D341Med (cell line): ENCODE measurements around the gene EPB41L3.
"Not testable (repeated sequence)": the region's sequence is repeated elsewhere in the genome, so short reads cannot be mapped to it uniquely, and the experiment has no call there.

Source experiments
- DNase-seq: peaks from one replicate; pipeline ENCODE4 v3.0.0; 2012; ENCODE audit warnings: low spot score

Gene EPB41L3

DNA sequence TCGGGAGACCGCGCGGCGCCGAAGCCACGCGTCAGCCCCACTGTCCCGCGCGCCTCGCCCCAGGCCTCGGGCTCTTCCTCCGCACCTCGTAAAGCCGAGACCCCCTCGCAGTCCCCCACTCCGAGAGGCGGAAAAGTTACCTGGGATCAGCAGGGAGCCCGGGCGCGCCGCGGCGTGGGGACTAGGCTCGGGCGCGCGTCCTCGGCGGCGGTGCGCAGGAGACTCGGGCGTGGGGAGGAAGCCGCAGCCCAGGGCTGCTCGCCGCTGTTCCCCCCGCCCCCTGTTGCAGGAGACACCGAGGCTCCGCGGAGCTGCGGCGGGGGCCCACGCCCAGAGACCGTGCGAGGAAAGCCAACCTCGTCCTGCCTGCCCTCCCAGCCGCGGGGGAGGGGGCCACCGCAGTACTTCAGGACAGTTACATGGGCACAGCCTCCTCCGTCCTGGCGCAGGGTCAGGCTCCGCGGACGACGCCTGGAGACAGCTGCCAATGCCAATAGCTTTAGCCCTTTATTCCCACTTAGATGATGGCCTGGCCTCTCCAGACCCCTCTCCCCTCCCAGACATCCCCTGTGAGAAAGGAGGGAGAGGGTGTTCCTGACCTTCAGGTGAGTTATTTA is at the start of gene EPB41L3:
Gene EPB41L3, minus strand, starts transcription at position 225 of the 617 bp plus-strand sequence. CDS start 54,814 bp downstream, outside the sequence.
- peak; percentile 86 for DNase-seq

GRCh38 chr18:5588529-5588928 is 44.7 kb upstream of the EPB41L3 start:
- no peak for DNase-seq

- no peak for DNase-seq
These were observed 41.9 kb upstream of the EPB41L3 start for GRCh38 chr18:5585653-5586052.

GRCh38 chr18:5584746-5585417 is 41.1 kb upstream of the EPB41L3 start:
- DNase-seq = no peak

DNA sequence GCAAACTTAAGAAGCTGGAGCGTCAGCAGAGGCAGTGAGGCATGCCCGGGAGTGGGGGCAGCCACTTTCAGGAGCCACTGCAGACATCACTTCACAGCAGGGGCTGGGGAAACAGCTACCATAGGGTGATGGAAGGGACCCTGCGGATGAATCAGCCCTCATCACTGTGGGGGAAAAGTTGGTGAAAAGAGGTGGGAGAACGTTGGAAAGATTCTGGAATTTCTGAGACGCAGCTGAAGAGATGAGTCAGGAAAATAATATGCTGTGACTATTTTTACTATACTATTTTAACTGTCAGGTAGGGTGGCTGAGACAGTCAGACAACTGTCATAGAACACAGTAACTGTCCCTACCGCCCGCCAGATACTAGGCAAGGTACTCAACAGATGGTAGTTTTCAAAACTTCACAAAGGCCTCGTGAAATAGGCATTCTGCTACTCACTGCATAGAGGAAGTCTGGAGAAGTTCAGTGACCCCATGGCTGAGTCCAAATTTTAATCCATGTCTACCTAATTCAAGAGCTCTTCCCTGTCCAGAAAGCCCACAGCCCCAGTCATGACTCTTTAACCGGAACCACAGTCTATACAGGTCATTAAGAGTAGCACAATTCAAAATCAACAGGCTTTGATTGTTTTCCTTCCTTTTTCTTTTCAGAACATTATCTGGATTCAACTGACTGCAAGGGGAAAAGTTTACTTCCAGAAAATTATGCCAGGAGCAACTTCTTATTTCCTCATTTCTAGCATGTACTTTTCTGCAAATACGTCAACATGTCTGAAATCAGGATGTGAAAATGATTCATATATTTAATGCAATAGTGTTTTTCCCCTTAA is 39.3 kb upstream of the EPB41L3 start:
- DNase-seq = no peak

- no peak for DNase-seq
These were observed 38.3 kb upstream of the EPB41L3 start for GRCh38 chr18:5582076-5582475.

GRCh38 chr18:5574843-5575242 is 31.0 kb upstream of the EPB41L3 start:
- DNase-seq = no peak

DNA sequence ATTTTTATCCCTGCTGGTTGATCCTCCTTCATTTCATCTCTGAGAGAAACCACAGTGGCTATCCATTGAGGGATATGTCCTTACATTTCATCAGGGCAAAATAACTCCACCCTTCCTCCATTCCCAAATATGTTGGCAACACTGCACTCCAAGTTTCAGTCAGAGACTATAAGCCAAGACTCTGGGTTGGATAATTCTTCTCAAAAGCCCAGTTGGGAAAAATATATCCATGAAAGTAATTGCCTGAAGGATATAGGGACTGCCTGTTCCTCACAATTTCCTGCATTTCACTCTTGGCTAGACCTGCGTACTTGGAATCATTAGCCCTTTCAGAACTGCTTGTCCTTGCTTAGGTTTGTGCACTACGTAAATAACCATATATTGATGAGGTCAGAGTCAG is 27.9 kb upstream of the EPB41L3 start:
- DNase-seq = no peak

- not testable (repeated sequence) for DNase-seq
These were observed 26.8 kb upstream of the EPB41L3 start for GRCh38 chr18:5570613-5571012.

GRCh38 chr18:5568416-5568815 is 24.6 kb upstream of the EPB41L3 start:
- no peak for DNase-seq

- no peak for DNase-seq
These were observed 15.1 kb upstream of the EPB41L3 start for GRCh38 chr18:5558851-5559250.

DNA sequence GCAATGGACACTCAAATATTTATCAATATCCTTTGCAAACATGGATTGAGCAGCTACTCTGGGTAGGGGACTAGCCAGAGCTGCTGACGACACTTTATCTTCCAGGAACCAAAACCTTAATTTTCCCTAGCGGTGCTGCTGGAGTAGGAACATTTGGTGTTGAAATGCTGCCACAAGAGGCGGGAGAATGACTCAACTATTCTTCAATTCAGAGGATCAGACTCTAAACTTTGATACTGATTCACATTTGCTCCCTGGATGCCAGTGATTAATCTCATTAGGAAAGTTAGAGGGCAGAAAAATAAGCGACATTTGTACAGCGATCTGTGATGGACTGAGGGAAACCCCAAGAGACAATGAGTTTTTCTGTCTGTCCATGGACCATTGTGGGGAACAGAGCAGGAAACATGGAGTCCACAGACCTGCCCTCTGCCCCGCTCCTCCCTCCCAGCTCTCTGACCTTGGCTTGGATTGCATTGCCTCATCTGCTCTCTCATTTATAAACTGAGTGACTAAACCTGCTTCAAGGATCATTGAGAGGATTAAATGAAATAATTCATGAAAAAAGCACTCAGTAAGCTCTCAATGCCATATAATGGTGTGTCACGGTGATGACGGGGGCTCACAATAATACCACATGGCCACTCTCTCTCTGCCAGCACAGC is 12.6 kb upstream of the EPB41L3 start:
- no peak for DNase-seq

- no peak for DNase-seq
These were observed 10.8 kb upstream of the EPB41L3 start for GRCh38 chr18:5554629-5555028.

DNA sequence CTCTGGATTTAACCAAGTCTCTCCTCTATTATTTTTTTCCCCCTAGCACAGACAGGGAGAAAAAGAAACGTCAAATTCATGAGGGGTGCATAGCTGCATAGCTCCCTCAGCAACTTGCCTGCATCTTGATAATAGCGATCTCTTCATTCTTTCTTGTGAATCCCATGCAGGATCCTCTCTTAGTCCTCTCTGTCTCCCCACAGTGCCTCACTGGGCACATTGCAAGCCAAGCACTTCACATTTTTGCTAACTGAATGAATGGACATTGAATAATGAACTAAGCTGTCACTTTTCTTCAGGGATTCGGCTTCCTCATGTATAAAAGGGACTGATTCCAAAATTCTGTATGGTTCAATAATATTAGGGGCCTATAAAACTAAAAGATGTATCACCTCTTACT is 2.9 kb upstream of the EPB41L3 start:
- DNase-seq = peak; percentile 67

DNA sequence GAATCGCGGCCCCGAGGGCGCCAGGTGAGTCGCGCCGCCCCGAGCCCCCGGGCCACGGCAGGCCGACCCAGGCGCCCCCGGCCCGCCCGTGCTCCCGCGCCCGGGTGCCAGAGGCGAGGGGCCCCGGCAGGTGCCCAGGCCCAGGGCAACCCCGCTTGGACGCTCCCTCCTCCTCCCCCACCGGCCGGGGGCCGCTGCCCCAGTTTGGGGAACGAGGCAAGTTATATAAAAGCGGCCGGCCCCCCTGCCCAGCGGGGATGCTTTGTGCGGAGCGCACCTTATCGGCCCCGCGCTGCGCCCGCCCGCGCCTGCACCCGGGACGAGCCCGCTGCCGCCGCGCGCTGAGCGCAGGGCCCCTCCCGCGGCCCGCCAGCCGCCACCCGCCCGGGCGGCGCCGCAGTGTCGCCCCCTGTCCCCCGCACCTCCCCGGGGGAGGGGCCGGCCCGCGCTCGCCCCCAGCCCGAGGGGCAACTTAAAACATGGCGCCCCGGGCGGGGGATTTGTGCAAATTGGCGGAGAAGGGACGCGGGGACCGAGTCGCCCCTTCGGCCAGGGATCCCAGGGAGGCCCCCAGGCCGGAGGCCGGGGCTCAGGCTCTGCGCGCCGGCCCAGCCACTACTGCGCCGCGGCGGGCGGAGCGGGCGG is 639 bp downstream of the EPB41L3 start:
- DNase-seq = peak; percentile 90

DNA sequence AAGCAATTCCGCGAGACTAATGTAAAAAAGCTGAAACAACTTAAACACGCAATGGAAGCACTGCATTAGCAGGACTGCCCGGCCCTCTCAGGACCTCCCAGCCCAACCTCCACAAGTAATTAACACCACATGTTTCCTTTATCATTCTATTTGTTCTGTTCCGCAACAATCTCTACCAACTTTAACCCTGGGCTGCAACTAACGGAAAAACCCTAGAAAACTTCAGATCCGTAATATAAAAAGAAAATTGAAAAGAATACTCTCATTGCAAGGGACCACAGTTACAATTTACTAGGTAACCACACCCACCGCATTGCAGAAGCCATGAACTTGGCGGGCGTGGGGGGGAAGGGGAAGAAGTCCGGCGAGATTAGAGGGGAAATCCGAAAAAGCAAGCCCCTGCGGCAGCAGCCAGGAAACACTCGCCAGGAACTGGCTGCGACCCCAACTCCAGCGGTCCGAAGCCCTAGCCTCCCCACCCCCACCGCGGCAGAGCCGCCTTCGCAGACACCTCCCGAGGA is 1.2 kb downstream of the EPB41L3 start:
- DNase-seq = peak; percentile 55

DNA sequence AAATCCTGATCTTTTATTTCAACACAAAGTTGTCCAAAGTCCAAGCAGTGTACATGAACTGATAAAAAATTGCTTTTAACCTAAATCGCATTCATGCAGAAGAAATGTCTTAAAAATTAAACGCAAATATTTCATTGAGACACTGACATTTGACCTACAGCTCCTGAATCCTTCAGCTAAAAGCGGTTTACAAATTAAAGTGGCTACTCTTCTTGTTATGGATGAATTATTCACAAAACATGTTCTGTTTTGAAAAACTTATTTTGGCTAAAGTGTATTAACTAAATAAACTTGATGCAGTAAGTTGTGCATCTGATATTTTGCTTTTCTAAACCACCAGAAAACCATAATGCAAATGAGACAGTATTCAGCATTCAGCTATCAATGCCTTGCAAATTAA is 2.2 kb downstream of the EPB41L3 start:
- no peak for DNase-seq

GRCh38 chr18:5539391-5539790 is 4.4 kb downstream of the EPB41L3 start:
- DNase-seq = no peak

DNA sequence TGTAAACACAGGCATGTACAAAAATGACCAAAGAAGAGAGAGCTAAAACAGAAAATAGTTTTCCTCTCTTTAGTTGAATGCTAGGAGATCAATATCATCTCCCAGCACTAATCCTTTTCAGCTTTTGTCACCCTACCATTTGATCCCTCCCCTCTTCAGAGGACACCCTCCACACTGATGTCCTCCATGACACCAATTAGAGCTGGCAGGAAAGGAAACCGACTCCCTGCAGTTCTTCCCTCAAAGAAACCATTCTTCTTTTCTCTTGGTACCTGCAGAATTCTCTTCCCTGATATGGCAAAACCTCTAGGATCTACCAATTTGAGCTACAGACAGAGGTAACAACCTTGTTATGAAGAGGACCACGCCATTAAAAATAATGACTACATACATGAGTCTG is 5.3 kb downstream of the EPB41L3 start:
- DNase-seq = no peak

DNA sequence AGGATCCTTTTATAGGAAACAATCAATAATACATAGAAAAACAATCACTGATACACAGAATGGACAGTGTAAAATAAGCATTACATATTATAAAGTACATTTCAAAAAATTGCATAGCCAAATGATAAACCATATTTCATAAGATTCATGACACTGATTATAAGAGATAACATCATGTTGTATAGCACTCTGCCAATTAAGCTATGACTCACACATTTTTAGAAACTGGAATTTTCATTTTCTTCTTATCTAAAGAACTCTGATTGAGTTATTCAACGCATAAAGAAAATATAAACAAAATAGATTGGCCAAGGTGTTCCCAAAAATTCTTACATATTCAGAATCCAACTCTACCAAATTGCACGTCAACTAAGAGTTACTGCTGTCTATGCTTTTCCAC is 5.9 kb downstream of the EPB41L3 start:
- DNase-seq = no peak

DNA sequence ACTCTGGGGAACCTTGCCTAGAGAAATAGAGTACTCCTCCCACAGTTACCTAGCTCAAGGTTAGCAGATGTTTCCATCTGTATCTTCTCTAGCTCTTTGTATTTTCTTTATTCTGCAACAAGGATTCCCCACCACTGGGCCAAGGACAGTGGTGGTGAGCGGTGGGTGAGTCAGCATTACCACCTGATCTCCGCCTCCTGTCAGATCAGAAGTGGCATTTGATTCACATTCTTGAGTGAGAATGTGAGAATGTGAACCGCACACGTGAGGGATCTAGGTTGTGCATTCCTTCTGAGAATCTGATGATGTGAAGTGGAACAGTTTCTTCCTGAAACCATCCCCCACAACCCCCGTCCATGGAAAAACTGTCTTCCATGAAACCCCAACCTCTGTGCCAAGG is 9.0 kb downstream of the EPB41L3 start:
- DNase-seq = no peak

- DNase-seq = no peak
These were observed 11.7 kb downstream of the EPB41L3 start for GRCh38 chr18:5532066-5532465.
